Activated CD8-positive, alpha-beta T cell treated with anti-CD3 and anti-CD28 coated beads, Interleukin-2, amount 10 ng/mL, durations not matched to agents 7 days and 5 days (primary cell): Measurements from ENCODE around the gene MPND. TPM values are rescaled to one million over a fixed set of nuclear protein-coding genes. Genes with fewer than 3 reads are reported as not detected.

Experiments
- ATAC-seq: fragments of 150-1000 bp; cut with Tn5 transposase; one replicate; pipeline ENCODE4 v1.10.0; 2021; ENCODE audit warnings: moderate library complexity
- CTCF ChIA-PET: fragments of 350-600 bp; sonication (Branson Sonifier 250); formaldehyde crosslinking; loops from one replicate; lab custom pipeline; 2021; ENCODE audit warnings: antibody characterized with exemption; lab: Charles Lee
- POLR2A ChIA-PET: fragments of 350-600 bp; sonication (Branson Sonifier 250); formaldehyde crosslinking; loops from one replicate; lab custom pipeline; 2021; ENCODE audit warnings: antibody characterized with exemption; lab: Charles Lee
- DNase-seq: peaks from one replicate; pipeline ENCODE4 v3.0.0-alpha.2; 2020
- H3K27ac Mint-ChIP-seq: one replicate; pipeline ENCODE4 v1.8.0; 2021; ENCODE audit warnings: mild to moderate bottlenecking, mixed read lengths
- H3K27me3 Mint-ChIP-seq: one replicate; pipeline ENCODE4 v1.8.0; 2021; ENCODE audit warnings: low read depth, mixed read lengths
- H3K36me3 Mint-ChIP-seq: one replicate; pipeline ENCODE4 v1.8.0; 2021; ENCODE audit warnings: low read depth, mixed read lengths
- H3K4me1 Mint-ChIP-seq: one replicate; pipeline ENCODE4 v1.8.0; 2021; ENCODE audit warnings: low read depth, mixed read lengths
- H3K4me3 Mint-ChIP-seq: one replicate; pipeline ENCODE4 v1.8.0; 2021; ENCODE audit warnings: mild to moderate bottlenecking, mixed read lengths
- H3K9me3 Mint-ChIP-seq: one replicate; pipeline ENCODE4 v1.8.0; 2022; ENCODE audit warnings: mixed read lengths; ENCODE audit not compliant: insufficient read depth
- total RNA-seq, 2 experiments: library from RNA; stranded (reverse); gene quantifications; one replicate each; pipeline ENCODE4 v1.2.3, GENCODE V29; 2021

The MPND gene
- total RNA-seq, 2 experiments from 2014 or later: 26.0 to 27.6 TPM

GRCh38 chr19:4369109-4369887 lies 25.9 kb downstream of the MPND start:
- ATAC-seq: peak; percentile 80
- Mint-ChIP-seq H3K27me3 (no peaks in the 10 kb centered on the region), H3K27ac (peak overlapping the region; percentile 96), H3K4me3 (peak overlapping the region; percentile 69), H3K4me1 (peaks cover 65% of the 10 kb centered on the region), H3K36me3 (peaks cover 35% of the 10 kb centered on the region), H3K9me3 (no peaks in the 10 kb centered on the region)
- ChIA-PET CTCF (interaction anchor here (0.8 to 7.3 kb wide), 8 partner anchors 11 to 156 kb away, joined by 3 to 54 read pairs (median 7); partner anchors contain the start of genes CHAF1A, MPND and SH3GL1), POLR2A (interaction anchor here (1.0 to 1.4 kb wide), 5 partner anchors 17 to 32 kb away, joined by 3 to 7 read pairs (median 5); partner anchors contain the start of gene SH3GL1)
- DNase-seq: peak; percentile 92

- DNase-seq: peak; percentile 87
- Mint-ChIP-seq H3K27me3 (no peaks in the 10 kb centered on the region), H3K9me3 (no peaks in the 10 kb centered on the region), H3K4me1 (peaks cover 68% of the 10 kb centered on the region), H3K4me3 (peak overlapping the region; percentile 69), H3K27ac (peak overlapping the region; percentile 96), H3K36me3 (peaks cover 33% of the 10 kb centered on the region)
- ChIA-PET CTCF (interaction anchor here (0.6 to 7.3 kb wide), 10 partner anchors 10 to 155 kb away, joined by 3 to 54 read pairs (median 7); partner anchors contain the start of genes CHAF1A, MPND and SH3GL1), POLR2A (interaction anchor here (0.7 to 1.4 kb wide), 6 partner anchors 10 to 32 kb away, joined by 3 to 7 read pairs (median 4); partner anchors contain the start of gene SH3GL1)
- peak; percentile 79 for ATAC-seq
Observed at GRCh38 chr19:4369888-4370260, 26.5 kb downstream of the MPND start.

- peaks cover 29% of the 10 kb centered on the region for H3K36me3 Mint-ChIP-seq
- ChIA-PET POLR2A (interaction anchor here (0.7 to 1.4 kb wide), 6 partner anchors 10 to 31 kb away, joined by 3 to 7 read pairs (median 4); partner anchors contain the start of gene SH3GL1), CTCF (interaction anchor here (0.6 to 7.3 kb wide), 9 partner anchors 10 to 154 kb away, joined by 3 to 54 read pairs (median 7); partner anchors contain the start of genes CHAF1A, MPND and SH3GL1)
- ATAC-seq (no peak), DNase-seq (no peak)
- H3K27me3 Mint-ChIP-seq: no peaks in the 10 kb centered on the region
- H3K9me3 Mint-ChIP-seq: no peaks in the 10 kb centered on the region
- peaks cover 74% of the 10 kb centered on the region for H3K4me1 Mint-ChIP-seq
- H3K4me3 Mint-ChIP-seq: peak overlapping the region; percentile 69
- peak overlapping the region; percentile 96 for H3K27ac Mint-ChIP-seq
Observed at GRCh38 chr19:4370418-4371041, 27.2 kb downstream of the MPND start.

GRCh38 chr19:4371247-4372164 lies 28.1 kb downstream of the MPND start:
- no peak for DNase-seq
- no peak for ATAC-seq
- Mint-ChIP-seq H3K9me3 (no peaks in the 10 kb centered on the region), H3K27ac (peak overlapping the region; percentile 96), H3K4me3 (peak overlapping the region; percentile 12), H3K27me3 (no peaks in the 10 kb centered on the region), H3K4me1 (peaks cover 84% of the 10 kb centered on the region), H3K36me3 (peaks cover 28% of the 10 kb centered on the region)
- ChIA-PET POLR2A (interaction anchor here (0.6 kb wide), 1 partner anchor 69 kb away, joined by 3 read pairs; the partner anchor contains the start of gene TMIGD2), CTCF (interaction anchor here (1.0 to 7.3 kb wide), 3 partner anchors 10 to 30 kb away, joined by 4 to 54 read pairs (median 4); partner anchors contain the start of genes CHAF1A and SH3GL1)

- peak overlapping the region; percentile 65 for H3K27ac Mint-ChIP-seq
- no peak overlapping the region for H3K4me3 Mint-ChIP-seq
- H3K36me3 Mint-ChIP-seq: peaks cover 28% of the 10 kb centered on the region
- ATAC-seq (no peak), DNase-seq (no peak)
- peaks cover 89% of the 10 kb centered on the region for H3K4me1 Mint-ChIP-seq
- ChIA-PET CTCF (interaction anchor here (1.0 to 1.6 kb wide), 2 partner anchors 9 to 20 kb away, joined by 4 read pairs; no protein-coding TSS in a partner anchor), POLR2A (interaction anchor here (0.6 kb wide), 1 partner anchor 70 kb away, joined by 3 read pairs; the partner anchor contains the start of gene TMIGD2)
- no peaks in the 10 kb centered on the region for H3K9me3 Mint-ChIP-seq
- H3K27me3 Mint-ChIP-seq: no peaks in the 10 kb centered on the region
Observed at GRCh38 chr19:4372165-4373012, 29.0 kb downstream of the MPND start.

GRCh38 chr19:4373013-4373367 lies 29.6 kb downstream of the MPND start:
- no peak for ATAC-seq
- H3K4me1 Mint-ChIP-seq: peaks cover 89% of the 10 kb centered on the region
- ChIA-PET CTCF (interaction anchor here (1.6 kb wide), 1 partner anchor 20 kb away, joined by 4 read pairs; no protein-coding TSS in a partner anchor), POLR2A (no interaction called here)
- peaks cover 25% of the 10 kb centered on the region for H3K36me3 Mint-ChIP-seq
- no peak for DNase-seq
- no peaks in the 10 kb centered on the region for H3K27me3 Mint-ChIP-seq
- H3K9me3 Mint-ChIP-seq: no peaks in the 10 kb centered on the region
- peak overlapping the region; percentile 30 for H3K27ac Mint-ChIP-seq
- H3K4me3 Mint-ChIP-seq: no peak overlapping the region

- peak overlapping the region; percentile 69 for H3K27ac Mint-ChIP-seq
- POLR2A ChIA-PET: no interaction called here
- no peak for ATAC-seq
- no peaks in the 10 kb centered on the region for H3K9me3 Mint-ChIP-seq
- no peaks in the 10 kb centered on the region for H3K27me3 Mint-ChIP-seq
- no peak overlapping the region for H3K4me3 Mint-ChIP-seq
- peaks cover 87% of the 10 kb centered on the region for H3K4me1 Mint-ChIP-seq
- no peak for DNase-seq
- CTCF ChIA-PET: interaction anchor here (0.8 kb wide), 1 partner anchor 26 kb away, joined by 3 read pairs; the partner anchor contains the start of gene SH3GL1
- peaks cover 24% of the 10 kb centered on the region for H3K36me3 Mint-ChIP-seq
Observed at GRCh38 chr19:4373601-4374497, 30.5 kb downstream of the MPND start.

- CTCF ChIA-PET: interaction anchor here (0.8 kb wide), 1 partner anchor 26 kb away, joined by 3 read pairs; the partner anchor contains the start of gene SH3GL1
- Mint-ChIP-seq H3K4me1 (peaks cover 89% of the 10 kb centered on the region), H3K4me3 (no peak overlapping the region), H3K27me3 (no peaks in the 10 kb centered on the region), H3K27ac (no peak overlapping the region), H3K36me3 (peaks cover 28% of the 10 kb centered on the region), H3K9me3 (no peaks in the 10 kb centered on the region)
- no peak for DNase-seq
- ATAC-seq: no peak
- POLR2A ChIA-PET: no interaction called here
Observed at GRCh38 chr19:4374498-4375163, 31.3 kb downstream of the MPND start.
